ENCODE data around the gene CCNY. TPM values are rescaled to one million over a fixed set of nuclear protein-coding genes. Genes with fewer than 3 reads are reported as not detected.

Gene CCNY
- polyA plus RNA-seq, 12 donors, result 55.9 to 421 (median 99.4) TPM

GRCh38 chr10:35423505-35424306, 87.4 kb downstream of the CCNY start:
- DNase-seq, result no peak

DNA sequence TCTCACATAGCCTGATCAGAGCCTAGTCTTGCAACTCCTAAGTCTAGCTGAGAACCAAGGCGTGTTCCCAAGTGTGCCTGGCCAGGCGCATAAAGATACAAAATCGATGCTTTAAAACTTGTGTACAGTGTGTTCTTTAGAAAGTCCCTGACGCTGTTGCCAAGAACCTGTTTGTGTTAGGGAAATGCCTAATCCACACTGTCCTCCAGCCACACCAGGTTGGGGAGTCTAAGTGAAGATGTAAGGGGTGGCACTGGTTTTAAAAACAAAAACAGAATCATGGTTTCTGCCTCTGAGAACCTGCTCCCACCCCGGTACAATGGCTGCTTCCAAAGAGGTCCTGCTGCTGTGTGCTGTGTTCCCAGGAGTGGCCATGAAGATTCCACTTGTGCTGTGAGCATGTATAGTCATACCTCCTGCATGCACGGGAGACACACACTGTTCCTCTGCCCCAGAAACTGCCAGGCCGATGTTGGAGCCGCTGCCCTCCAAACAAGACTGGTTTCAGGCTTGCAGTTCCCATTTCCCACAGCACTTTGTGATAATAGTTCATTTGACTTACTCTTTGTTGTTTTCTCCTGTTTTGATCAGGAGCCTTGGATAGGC, 88.5 kb downstream of the CCNY start:
- DNase-seq, result no peak

- no peak for DNase-seq
Measured at GRCh38 chr10:35425595-35425994, 89.3 kb downstream of the CCNY start.

DNA sequence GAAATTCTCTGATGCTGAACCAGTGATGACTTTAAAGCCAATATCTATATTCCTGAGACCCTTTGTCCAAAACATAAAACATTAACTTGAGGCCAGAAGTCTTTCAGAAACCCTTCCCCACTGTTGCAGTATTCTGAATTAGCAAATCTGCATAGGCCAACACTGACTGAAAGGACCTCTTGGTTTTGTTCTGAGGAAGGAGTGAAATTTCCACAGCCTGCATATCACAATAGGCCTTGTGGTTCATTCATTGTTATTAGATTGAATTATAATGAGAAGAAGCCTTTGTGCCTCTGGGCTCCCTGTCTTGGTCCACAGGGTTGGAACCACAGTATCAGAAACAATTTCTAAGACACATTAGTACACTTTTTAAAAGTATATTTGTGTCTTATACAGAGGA, 90.3 kb downstream of the CCNY start:
- no peak for DNase-seq

DNA sequence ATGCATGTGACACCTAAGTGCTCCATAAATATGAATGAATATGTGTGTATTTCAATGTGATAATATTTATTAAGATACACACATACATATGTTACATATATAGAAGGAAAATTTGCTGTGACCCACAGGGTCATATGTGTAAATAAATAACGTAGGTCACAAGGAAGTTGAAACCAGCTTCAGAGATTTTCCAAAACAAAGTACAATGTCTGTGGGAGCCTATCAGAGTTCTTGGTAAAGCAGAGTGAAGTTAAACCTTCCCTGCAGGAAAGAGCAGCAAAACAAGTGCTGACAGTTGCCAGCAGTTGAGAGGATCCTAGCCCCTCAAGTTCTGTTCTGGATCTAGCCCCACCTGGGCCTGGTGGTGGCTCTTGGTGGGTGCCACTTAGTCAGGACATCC, 91.2 kb downstream of the CCNY start:
- no peak for DNase-seq

- DNase-seq, result no peak
Measured at GRCh38 chr10:35428521-35428920, 92.2 kb downstream of the CCNY start.

GRCh38 chr10:35432781-35433338, 96.6 kb downstream of the CCNY start:
- DNase-seq, result no peak

GRCh38 chr10:35433851-35434426, 97.6 kb downstream of the CCNY start:
- no peak for DNase-seq

- no peak for DNase-seq
Measured at GRCh38 chr10:35434533-35434932, 98.2 kb downstream of the CCNY start.

DNA sequence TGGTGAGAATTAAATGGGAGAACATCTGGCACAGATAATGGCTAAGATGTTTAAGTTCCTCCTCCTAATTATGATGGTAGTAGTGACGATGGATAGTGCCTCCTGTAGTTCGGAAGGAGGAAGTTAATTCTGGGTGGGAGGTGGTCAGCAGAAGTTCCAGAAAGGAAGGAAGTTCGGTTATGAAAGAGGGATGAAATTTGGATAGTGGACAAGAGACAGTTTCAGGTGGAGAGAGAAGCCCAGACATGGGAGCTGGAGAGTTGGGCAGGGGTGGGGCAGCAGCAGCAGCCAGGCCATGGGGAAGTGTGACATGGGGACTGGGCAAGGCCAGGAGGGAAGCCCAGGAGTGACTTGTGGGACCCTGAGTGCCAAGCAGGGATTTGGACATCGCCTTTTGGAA, 99.5 kb downstream of the CCNY start:
- DNase-seq, result no peak

- DNase-seq, result no peak
Measured at GRCh38 chr10:35437829-35438228, 101.5 kb downstream of the CCNY start.

DNA sequence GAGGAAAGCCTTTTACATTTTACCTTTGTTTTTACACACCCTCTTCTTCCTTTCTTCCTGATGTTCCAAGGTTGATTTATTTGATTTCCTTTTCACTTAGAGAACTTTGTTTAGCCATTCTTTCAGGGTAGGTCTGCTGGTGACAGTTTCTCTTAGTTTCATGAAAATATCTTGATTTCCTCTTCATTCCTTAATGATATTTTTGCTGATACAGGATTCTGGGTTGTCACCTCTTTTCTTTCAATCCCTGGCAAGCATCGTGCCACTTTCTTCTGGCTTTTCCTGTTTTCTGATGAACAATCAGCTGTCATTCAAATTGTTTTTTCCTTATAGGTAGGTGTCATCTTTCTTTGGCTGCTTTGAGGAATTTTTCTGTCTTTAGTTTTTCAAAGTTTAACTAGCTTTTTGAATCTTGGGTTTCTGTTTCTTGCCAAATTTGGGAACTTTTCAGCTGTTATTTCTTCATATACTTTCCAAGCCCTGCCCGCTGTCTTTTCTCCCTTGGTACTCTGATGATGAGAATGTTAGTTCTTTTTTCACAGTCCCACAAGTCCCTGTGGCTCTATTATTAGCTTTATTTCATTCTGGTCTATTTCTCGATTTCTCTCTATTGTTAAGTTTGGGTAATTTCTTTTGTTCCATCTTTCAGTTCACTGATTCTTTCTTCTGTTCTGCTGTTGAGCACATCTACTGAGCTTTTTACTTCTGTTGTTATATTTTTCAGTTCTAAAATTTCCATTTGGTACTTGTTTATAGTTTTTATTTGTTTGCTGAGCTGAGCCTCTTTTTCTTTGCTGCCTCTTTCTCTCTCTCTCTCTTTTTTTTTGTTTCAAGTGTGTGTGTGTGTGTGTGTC, 102.6 kb downstream of the CCNY start:
- no peak for DNase-seq

DNA sequence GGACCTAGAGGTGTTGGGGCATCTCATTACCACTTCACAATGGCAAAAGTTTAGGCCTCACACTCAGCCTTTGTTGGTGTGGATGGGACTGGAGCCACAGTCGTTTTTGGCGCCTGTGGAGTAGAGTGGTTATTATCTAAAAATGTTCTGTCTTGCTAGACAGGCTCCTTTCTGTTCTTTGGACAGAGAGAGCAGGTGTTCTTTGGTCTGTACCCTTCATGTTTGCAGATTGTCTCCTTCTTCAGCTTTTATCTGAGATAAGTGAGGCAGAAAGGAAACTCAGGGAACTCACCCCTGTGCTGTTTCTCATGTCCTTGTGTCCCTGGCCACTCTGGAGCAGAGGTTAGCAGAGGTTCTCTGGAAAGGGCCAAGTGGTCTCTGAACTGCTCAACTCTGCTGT, 103.7 kb downstream of the CCNY start:
- DNase-seq, result no peak

DNA sequence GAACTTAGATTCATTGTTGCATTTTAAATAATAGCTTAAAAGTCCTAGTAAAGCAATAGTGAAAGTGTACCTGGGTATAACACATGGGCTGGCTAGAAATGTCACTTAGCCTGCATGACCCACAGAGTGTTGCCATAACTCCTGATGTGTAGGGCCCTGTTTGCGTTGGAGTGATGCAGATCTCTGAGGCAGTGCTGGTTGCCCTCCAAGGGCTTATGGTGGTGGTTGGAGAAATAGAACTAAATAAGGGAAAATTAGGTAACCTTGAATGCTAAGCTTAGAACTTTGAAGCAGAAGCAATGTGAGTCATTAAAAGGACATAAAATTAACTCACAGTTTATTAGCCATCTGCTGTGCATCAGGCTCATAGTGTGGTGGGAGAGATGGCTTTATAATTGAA, 105.7 kb downstream of the CCNY start:
- no peak for DNase-seq

- DNase-seq, result no peak
Measured at GRCh38 chr10:35442592-35442991, 106.3 kb downstream of the CCNY start.

- DNase-seq, result no peak
Measured at GRCh38 chr10:35443858-35444257, 107.5 kb downstream of the CCNY start.

DNA sequence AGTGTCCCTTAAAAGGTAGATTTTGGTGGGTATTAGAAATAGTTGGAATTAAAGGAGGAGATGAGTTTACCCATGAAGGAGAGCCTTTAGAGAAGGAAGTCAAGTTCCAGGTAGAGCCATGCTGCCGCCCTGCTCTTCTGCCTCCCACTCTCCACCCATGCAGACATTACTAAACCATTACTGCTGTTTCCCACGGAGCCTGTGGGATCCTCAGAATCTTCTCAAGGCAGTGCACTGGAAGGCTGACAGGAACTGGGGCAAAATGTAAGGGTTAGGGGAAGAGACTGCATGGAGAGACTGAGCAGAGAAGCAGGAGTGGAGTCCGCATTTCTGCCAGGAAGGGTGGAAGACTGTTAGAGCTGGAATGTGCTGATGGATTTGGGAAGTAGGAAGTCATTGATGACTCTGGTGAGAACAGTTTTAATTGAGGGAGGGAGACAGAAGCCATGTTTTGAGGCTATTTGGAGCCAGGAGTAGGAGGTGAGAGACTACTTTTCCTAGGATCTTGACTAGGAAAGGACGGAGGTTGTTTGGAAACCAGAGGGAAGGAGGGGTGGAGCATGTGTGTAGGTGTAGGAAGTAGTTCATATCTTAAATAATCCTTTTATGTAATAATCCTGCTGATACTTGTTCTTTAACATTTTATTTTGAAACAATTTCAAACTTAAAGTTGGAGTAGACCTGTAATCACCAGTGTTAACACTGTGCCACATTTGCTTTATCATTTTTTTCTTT, 109.0 kb downstream of the CCNY start:
- DNase-seq, result no peak

DNA sequence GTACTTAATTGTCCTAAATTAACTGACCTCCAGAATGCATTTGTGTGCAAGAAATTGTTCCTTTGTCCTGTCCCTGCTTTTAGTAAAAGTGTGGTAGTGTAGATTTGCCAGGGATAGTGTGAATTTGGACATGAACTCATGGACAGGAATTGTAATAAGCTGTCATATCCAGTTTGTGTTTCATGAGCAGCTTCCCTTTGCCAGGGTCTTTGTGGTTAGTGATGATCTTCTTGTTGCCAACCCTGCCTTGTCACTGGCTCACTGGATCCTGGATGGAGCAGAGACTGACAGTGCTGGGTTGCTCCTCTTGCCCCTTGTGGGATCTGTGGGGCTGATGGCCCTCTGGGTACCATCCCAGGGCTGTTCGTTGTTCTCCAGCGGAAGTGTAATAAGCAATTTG, 110.1 kb downstream of the CCNY start:
- DNase-seq, result no peak

DNA sequence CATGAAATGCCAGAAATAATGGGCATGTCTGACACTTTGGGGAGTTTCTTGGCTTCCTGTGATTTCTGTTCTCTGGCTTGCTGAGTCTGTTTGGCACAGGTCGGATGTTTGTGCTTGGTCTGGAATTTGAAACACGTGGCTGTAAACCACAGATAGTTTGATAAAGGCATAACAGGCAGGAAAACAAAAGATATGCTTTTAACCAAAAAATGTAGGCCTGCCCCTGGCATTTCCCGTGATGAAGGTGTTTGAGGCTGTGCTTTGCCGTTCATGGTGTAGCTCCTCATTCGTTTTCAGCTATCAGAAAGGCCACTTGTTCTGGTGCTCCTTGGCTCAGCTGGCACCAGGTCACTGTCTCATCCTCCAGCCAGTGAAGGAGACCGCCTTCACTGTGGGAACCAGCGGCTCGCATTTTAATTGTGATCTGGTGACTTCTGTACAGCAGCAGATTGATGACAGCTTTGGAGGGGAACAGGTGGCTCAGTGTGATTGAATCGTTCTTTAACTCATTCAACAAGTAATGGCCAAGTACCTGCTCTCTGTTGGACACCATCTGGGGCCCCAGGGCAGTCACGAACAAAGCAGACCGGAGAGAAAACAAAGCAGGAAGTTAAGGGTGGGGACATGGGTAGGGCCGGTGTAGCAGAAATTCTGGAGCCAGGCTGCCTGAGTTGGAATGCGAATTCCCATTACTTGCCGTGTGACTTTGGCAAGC, 111.5 kb downstream of the CCNY start:
- no peak for DNase-seq

Data from muscle of arm (tissue), 12 donors.